HUES48 (cell line): ENCODE results near the gene MRS2.
"Not testable (repeated sequence)": the region's sequence is repeated elsewhere in the genome, so short reads cannot be mapped to it uniquely, and the experiment has no call there.

Source experiments
- H3K27ac ChIP-seq: one replicate; pipeline ENCODE4 v1.7.0; 2013; ENCODE audit warnings: low read depth, low read length, inconsistent platforms
- H3K27me3 ChIP-seq: 2 replicates; pipeline ENCODE4 v1.6.1; 2013; ENCODE audit warnings: mild to moderate bottlenecking, low read length; ENCODE audit not compliant: control insufficient read depth, insufficient read depth
- H3K36me3 ChIP-seq: 2 replicates; pipeline ENCODE4 v1.6.1; 2013; ENCODE audit warnings: low read length; ENCODE audit not compliant: control insufficient read depth, insufficient read depth
- H3K4me1 ChIP-seq: 2 replicates; pipeline ENCODE4 v1.6.1; 2013; ENCODE audit warnings: mild to moderate bottlenecking, low read length; ENCODE audit not compliant: control insufficient read depth, insufficient read depth
- H3K4me3 ChIP-seq: 2 replicates; pipeline ENCODE4 v1.5.1; 2013; ENCODE audit warnings: mild to moderate bottlenecking, low read depth, low read length
- H3K9ac ChIP-seq: 2 replicates; pipeline ENCODE4 v1.6.1; 2013; ENCODE audit warnings: mild to moderate bottlenecking, low read depth, low read length, moderate library complexity
- H3K9me3 ChIP-seq: 2 replicates; pipeline ENCODE4 v1.6.1; 2013; ENCODE audit warnings: low read length; ENCODE audit not compliant: control insufficient read depth, insufficient read depth

Gene MRS2

GRCh38 chr6:24374612-24375011 is 28.1 kb upstream of the MRS2 start:
- H3K36me3 ChIP-seq: no peaks in the 10 kb centered on the region
- no peak overlapping the region for H3K9ac ChIP-seq
- peaks cover 6% of the 10 kb centered on the region for H3K4me1 ChIP-seq
- H3K4me3 ChIP-seq: no peak overlapping the region
- no peaks in the 10 kb centered on the region for H3K27me3 ChIP-seq
- no peak overlapping the region for H3K27ac ChIP-seq
- no peaks in the 10 kb centered on the region for H3K9me3 ChIP-seq

GRCh38 chr6:24376871-24377270 is 25.9 kb upstream of the MRS2 start:
- H3K4me3 ChIP-seq: no peak overlapping the region
- no peaks in the 10 kb centered on the region for H3K36me3 ChIP-seq
- peaks cover 6% of the 10 kb centered on the region for H3K4me1 ChIP-seq
- H3K9ac ChIP-seq: no peak overlapping the region
- H3K27me3 ChIP-seq: no peaks in the 10 kb centered on the region
- no peaks in the 10 kb centered on the region for H3K9me3 ChIP-seq
- H3K27ac ChIP-seq: no peak overlapping the region

GRCh38 chr6:24378473-24379097 is 24.2 kb upstream of the MRS2 start:
- H3K4me3 ChIP-seq: no peak overlapping the region
- H3K27me3 ChIP-seq: no peaks in the 10 kb centered on the region
- no peak overlapping the region for H3K9ac ChIP-seq
- no peaks in the 10 kb centered on the region for H3K36me3 ChIP-seq
- H3K4me1 ChIP-seq: peaks cover 6% of the 10 kb centered on the region
- H3K9me3 ChIP-seq: no peaks in the 10 kb centered on the region
- no peak overlapping the region for H3K27ac ChIP-seq

- Histone ChIP-seq H3K27me3 (no peaks in the 10 kb centered on the region), H3K9me3 (no peaks in the 10 kb centered on the region), H3K27ac (no peak overlapping the region), H3K4me3 (no peak overlapping the region), H3K4me1 (peaks cover 3% of the 10 kb centered on the region; the same call in 1 of the 2 replicates), H3K9ac (no peak overlapping the region), H3K36me3 (no peaks in the 10 kb centered on the region)
Measured at GRCh38 chr6:24381476-24382219, 21.1 kb upstream of the MRS2 start.

GRCh38 chr6:24382220-24382540 is 20.6 kb upstream of the MRS2 start:
- Histone ChIP-seq H3K4me3 (no peak overlapping the region), H3K9ac (no peak overlapping the region), H3K27me3 (no peaks in the 10 kb centered on the region), H3K36me3 (no peaks in the 10 kb centered on the region), H3K27ac (no peak overlapping the region), H3K4me1 (no peaks in the 10 kb centered on the region), H3K9me3 (no peaks in the 10 kb centered on the region)

GRCh38 chr6:24382891-24383494 is 19.7 kb upstream of the MRS2 start:
- not testable (repeated sequence) for H3K4me3 ChIP-seq, H3K4me1 ChIP-seq, H3K9me3 ChIP-seq, H3K27ac ChIP-seq, H3K27me3 ChIP-seq, H3K36me3 ChIP-seq, H3K9ac ChIP-seq

GRCh38 chr6:24384369-24385130 is 18.2 kb upstream of the MRS2 start:
- H3K27me3 ChIP-seq, H3K27ac ChIP-seq, H3K4me1 ChIP-seq, H3K9ac ChIP-seq, H3K9me3 ChIP-seq, H3K4me3 ChIP-seq, H3K36me3 ChIP-seq: not testable (repeated sequence)

GRCh38 chr6:24385536-24386269 is 17.0 kb upstream of the MRS2 start:
- Histone ChIP-seq H3K9me3 (no peaks in the 10 kb centered on the region), H3K9ac (no peak overlapping the region), H3K27me3 (no peaks in the 10 kb centered on the region), H3K4me3 (no peak overlapping the region), H3K4me1 (no peaks in the 10 kb centered on the region), H3K36me3 (no peaks in the 10 kb centered on the region), H3K27ac (no peak overlapping the region)

- Histone ChIP-seq H3K9me3 (no peaks in the 10 kb centered on the region), H3K36me3 (no peaks in the 10 kb centered on the region), H3K4me3 (no peak overlapping the region), H3K27me3 (no peaks in the 10 kb centered on the region), H3K27ac (no peak overlapping the region), H3K4me1 (no peaks in the 10 kb centered on the region), H3K9ac (no peak overlapping the region)
Measured at GRCh38 chr6:24387818-24388217, 14.9 kb upstream of the MRS2 start.

GRCh38 chr6:24391208-24391607 is 11.5 kb upstream of the MRS2 start:
- Histone ChIP-seq H3K4me1 (no peaks in the 10 kb centered on the region), H3K9me3 (0 out of 2 replicates have a peak, but pooled peaks cover 2% of the 10 kb centered on the region), H3K27ac (no peak overlapping the region), H3K9ac (no peak overlapping the region), H3K36me3 (no peaks in the 10 kb centered on the region), H3K27me3 (no peaks in the 10 kb centered on the region), H3K4me3 (no peak overlapping the region)
